Measurements from ENCODE around the gene COX10.

DNA sequence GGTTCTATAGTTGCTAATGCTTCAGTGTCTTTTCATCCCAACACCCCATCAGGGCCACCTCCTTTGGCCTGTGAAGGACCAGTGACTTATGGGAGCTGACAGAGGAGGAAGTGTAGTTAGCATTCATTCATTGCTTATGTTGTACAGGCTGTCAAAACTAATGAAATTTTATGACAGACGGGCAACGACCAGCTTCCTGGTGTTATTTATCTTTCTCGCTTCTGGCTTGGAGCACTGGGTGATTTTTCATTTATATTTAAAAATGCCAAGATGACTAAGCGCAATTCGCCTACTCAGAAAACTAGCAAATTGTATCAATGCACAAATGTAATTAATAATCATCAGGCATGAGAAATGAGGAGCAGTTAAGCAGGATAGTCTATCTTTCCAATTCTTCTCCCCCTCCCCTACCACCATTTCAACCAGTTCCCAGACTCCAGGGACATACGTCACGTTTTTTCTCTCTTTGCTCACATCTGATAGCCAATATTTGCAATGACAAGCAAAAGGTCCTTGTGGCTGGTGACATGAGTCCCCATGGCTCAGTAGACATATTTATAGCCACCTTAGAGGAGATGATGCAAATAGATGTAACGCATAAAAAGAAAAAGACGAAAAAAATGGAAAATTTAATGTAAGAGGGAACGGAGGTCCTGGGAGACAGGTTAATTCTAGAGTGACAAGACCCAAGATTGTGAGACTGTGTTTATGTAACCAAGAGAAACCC, 156.1 kb downstream of the COX10 start:
- TF ChIP-seq RARB (CRISPR knock-in tag; IDR thresholded peaks at IDR 0.05): no peak
- no peak for TF ChIP-seq TOX (CRISPR knock-in tag; IDR thresholded peaks at IDR 0.05; ENCODE audit: borderline replicate concordance)
- TF ChIP-seq ZFP3 (CRISPR knock-in tag; IDR thresholded peaks at IDR 0.05): no peak
- TF ChIP-seq ZNF70 (CRISPR knock-in tag; IDR thresholded peaks at IDR 0.05): no peak
- no peak for TF ChIP-seq ZC3H10 (CRISPR knock-in tag; IDR thresholded peaks at IDR 0.05)
- TF ChIP-seq ZNF565 (CRISPR knock-in tag; conservative IDR thresholded peaks at IDR 0.05; ENCODE audit: low read depth): no peak
- no peak for TF ChIP-seq ARNTL (CRISPR knock-in tag; IDR thresholded peaks at IDR 0.05; ENCODE audit: borderline replicate concordance, low read depth)
- TF ChIP-seq ESRRG (CRISPR knock-in tag; IDR thresholded peaks at IDR 0.05): no peak
- TF ChIP-seq, protein P1, sequence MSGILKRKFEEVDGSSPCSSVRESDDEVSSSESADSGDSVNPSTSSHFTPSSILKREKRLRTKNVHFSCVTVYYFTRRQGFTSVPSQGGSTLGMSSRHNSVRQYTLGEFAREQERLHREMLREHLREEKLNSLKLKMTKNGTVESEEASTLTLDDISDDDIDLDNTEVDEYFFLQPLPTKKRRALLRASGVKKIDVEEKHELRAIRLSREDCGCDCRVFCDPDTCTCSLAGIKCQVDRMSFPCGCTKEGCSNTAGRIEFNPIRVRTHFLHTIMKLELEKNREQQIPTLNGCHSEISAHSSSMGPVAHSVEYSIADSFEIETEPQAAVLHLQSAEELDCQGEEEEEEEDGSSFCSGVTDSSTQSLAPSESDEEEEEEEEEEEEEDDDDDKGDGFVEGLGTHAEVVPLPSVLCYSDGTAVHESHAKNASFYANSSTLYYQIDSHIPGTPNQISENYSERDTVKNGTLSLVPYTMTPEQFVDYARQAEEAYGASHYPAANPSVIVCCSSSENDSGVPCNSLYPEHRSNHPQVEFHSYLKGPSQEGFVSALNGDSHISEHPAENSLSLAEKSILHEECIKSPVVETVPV (CRISPR knock-in tag; IDR thresholded peaks at IDR 0.05): no peak
- TF ChIP-seq ZNF8 (CRISPR knock-in tag; IDR thresholded peaks at IDR 0.05): no peak
